ENCODE results near the gene ZNF699.
"Not testable (repeated sequence)": the region's sequence is repeated elsewhere in the genome, so short reads cannot be mapped to it uniquely, and the experiment has no call there.

ZNF699 gene

GRCh38 chr19:9283485-9283884 is 26.2 kb downstream of the ZNF699 start:
- DNase-seq: not testable (repeated sequence)

- DNase-seq: no peak
Observed at GRCh38 chr19:9251236-9251635, 58.4 kb downstream of the ZNF699 start.

- no peak for DNase-seq
Observed at GRCh38 chr19:9250630-9251029, 59.0 kb downstream of the ZNF699 start, which contains the start of gene OR7E24. Gene OR7E24 (plus strand): TSS chr19:9250930. CDS start chr19:9251044, 114 bp downstream.

Measured in fibroblast of skin of right quadriceps (primary cell).